ENCODE measurements around the gene CNST.
"Not testable (repeated sequence)": the region's sequence is repeated elsewhere in the genome, so short reads cannot be mapped to it uniquely, and the experiment has no call there.

CNST gene

DNA sequence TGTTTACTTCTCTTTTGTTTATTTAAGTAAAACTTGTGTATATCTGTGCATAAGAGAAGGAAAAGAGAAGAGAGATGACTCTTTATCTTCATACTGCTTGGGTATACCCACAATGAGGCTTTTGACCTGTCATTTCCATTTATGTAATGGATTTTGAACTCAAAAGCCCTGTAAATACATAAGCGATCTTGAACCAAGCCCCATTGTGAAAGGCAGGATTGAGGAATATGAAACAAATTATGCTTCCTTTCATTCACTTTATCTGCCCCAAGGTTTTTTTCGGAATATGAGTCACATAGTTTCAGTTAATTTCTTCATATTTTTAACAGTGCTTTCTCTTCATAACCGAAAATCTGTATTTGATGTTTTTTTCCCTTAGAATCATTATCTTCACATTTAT, 21.4 kb downstream of the CNST start:
- no peak for DNase-seq

DNA sequence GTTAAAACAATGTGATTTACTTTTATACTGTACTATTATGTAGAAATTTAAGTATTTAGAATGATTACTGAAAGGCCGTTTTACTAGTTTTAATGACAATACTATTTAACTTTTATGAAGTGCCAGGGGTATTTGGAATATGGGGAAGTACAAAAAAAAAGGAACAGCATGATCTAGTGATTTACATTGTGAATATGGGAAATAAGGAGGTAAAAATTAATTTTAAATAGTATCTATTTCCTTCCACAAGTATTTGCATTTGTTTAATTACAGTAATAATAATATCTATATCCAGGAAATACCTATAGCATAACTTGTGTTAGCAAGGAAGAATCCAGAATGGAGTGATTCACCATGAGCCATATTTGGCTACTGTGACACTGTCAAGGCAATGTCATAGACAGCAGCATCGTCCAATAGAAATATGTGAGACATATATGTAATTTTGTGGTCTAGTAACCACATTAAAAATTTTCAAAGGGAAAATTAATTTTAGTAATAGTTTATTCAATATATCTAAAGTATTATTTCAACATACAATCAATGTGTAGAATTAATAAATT, 22.0 kb downstream of the CNST start:
- DNase-seq, result no peak

DNA sequence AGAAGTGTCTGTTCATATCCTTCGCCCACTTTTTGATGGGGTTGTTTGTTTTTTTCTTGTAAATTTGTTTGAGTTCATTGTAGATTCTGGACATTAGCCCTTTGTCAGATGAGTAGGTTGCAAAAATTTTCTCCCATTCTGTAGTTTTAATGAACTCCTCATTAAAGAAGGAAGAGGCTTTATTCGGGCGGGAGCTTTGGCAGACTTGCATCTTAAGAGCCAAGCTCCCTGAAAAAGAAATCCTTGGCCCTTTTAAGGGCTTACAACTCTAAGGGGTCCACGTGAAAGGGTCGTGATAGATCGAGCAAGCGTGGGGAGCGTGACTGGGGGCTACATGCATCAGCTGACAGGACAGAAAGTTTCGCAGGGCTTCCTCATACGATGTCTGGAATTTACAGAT, 23.7 kb downstream of the CNST start:
- DNase-seq, result not testable (repeated sequence)

DNA sequence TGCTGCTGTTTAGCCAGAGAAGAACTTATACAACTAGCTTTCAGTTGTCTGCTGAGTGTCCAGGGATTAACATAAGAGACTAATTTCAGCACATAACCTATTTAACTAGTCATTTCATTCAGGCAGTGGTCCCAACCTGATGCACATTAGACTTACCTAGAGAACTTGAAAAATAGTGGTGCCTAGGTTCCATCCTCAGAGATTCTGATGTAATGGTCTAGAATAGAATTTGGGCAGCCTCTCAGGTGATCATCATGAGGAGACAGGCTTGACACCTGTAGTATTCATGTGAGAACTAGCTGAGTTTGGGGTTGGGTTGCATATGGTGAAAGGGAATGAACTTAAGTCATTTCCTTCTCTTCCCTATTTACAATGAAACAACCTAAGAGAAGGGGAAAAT, 24.8 kb downstream of the CNST start:
- no peak for DNase-seq

DNA sequence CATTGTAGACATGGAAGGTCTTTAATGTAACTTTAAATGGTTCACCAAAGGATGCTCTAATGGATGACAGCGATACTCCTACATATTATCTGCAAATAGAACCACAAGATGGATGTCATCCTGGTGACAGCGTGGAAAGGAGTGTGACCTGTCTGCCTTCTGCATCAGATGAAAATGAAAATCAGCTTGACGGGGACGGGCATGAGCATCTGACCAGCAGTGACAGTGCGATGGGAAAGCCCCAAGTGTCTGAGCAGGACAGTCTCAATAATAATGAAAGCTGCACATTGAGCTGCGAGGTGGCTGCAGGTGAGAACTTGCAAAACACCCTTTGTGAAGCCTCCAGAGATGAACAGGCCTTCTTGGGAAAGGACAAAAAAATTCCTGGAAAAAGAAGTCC, 25.2 kb downstream of the CNST start:
- no peak for DNase-seq

DNA sequence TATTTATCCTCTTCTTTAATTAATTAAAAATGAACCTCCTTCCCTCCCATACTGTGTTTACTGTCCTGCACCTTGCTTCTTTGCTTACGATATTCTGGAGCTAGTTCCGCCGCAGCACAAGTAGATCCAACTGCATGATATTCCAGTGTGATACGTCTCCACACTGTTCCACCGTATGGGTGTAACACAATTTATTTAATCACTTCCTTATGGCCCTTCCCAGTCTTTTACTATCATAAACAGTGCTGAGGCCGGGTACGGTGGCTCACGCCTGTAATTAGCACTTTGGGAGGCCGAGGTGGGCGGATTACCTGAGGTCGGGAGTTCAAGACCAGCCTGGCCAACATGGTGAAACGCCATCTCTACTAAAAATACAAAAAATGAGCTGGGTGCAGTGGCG, 25.7 kb downstream of the CNST start:
- no peak for DNase-seq

DNA sequence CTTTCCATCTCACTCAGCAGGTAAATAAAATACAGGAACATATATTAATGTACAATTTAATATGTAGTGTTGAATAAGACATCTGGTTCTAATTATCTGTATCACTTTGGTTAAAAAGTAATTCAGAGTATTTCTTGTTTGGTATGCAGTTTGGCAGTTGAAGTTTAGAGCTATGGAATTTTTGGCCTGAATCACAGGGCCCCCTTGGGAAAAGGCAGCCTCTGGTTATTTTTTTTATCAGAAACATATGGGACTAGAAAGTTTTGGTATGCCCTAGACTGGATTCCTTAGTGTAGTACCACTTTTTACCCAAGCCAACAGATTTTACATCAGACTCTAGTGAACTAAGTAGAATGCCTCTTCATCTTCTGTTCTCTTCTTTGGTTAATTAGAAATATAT, 26.4 kb downstream of the CNST start:
- no peak for DNase-seq

DNA sequence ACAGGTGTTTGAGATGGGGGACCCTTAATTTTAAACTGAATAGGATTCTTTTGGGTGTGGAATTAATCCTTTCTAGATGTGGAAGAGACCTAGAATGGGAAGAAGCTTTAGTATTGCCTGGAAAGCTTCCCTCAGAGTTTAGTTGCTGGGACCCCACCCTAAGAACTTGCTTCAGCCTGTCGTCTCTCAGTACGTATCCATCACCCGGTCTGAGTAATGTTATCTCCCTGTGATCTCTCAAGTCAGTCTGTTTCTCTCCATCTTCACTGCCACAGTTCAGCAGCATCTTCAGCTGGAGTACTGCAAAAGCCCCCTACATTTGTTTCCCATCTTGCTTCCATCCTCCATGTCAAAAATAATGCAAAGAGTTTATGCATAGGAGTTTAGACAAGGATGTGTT, 28.9 kb downstream of the CNST start:
- no peak for DNase-seq

DNA sequence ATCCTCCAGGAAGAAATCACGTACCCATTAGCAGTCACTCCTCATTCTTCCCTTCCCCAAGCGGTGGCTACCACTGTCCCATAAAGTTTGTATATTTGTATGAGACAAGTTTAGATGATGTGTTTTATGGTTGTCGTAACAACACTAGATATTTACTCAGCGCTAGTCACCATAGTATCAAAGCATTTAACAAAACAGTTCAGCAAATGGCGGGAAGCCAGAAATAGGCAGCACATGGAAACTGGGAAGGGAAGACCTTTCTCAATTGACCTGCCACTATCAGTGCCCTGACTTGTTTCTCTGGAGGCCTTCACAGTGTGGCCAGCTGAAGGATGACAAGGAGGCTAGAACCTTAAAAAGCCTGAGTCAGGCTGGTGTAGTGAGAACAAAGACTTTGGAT, 31.1 kb downstream of the CNST start:
- DNase-seq, result no peak

DNA sequence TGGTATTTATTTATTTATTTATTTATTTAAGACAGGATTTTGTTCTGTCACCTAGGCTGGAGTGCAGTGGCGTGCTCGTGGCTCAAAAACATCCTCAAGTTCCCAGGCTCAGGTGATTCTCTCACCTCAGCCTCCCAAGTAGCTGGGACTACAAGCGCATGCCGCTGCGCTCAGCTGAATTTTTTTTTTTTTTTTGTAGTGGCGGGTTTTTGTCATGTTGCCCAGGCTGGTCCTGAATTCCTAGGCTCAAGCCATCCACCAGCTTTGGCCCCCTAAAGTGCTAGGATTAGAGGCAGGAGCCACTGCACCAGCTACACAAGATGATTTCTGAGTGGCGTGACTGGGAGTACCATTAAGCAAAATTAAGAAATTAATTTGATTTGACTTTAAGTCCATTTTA, 31.7 kb downstream of the CNST start:
- DNase-seq, result no peak

DNA sequence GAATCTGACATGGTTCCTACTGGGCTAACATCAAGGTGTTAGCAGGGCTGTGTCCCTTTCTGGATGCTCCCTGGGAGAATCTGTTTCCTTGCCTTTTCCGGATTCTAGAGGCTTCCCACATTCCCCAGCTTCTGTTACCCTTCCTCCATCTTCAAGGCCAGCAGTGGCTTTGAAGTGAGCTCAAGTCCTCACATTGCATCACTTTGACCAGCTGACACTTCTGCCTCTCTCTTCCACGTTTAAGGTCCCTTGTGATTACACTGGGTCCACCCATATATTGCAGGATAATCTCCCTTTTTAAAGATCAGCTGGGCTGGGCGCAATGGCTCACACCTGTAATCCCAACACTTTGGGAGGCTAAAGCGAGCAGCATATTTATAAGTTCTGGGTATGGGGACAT, 33.1 kb downstream of the CNST start:
- no peak for DNase-seq

DNA sequence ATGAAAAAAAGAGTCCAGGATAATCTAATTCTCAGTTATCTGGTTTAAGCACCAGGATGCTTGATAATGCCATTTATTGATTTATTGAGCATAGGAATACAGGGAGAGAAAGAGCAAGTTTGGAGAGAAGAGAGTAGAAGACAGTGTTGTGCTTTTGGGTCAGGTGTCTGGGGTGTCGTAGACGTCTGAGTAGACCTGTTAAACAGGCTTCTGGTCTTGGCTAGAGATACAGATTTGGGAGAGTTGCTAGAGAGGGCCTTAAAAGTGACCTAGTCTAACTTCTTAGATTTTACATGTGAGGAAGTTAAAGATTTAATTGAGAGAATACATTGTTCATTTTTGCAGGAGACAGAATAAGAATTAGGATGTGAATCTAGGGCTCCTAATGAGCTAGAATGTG, 34.3 kb downstream of the CNST start:
- DNase-seq, result no peak

DNA sequence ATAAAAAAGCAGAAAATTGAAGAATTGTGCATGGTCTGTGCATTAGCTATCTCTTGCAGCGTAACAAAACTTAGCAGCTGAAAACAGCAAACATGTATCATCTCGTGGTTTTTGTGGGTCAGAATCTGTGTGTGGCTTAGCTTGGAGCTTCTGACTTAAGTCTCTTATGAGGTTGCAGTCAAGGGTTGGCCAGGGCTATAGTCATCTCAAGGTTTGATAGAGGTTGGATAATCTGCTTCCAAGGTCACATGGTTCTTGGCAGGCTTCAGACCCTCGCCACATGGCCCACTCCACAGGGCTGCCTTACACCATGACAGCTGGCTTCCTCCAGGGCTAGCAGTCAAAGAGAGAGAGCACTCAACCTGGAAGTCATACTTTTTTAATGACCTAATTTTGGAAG, 35.9 kb downstream of the CNST start:
- no peak for DNase-seq

DNA sequence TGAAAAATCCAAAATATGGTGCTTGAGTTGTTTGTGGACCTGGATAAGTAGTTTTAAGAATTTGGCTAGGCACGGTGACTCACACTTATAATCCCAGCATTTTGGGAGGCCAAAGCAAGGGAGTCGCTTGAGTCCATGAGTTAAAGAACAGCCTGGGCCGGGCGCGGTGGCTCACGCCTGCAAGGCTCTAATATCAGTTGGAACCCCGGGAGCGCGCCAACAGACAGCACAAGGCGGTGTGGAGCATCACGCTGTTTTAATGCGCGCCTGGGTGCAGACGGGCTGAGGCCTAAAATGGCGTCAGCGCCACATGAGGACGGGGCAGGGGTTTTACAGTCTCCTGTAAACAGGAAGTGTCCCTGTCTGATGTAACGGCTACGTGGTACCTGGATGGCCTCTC, 39.0 kb downstream of the CNST start:
- not testable (repeated sequence) for DNase-seq

DNA sequence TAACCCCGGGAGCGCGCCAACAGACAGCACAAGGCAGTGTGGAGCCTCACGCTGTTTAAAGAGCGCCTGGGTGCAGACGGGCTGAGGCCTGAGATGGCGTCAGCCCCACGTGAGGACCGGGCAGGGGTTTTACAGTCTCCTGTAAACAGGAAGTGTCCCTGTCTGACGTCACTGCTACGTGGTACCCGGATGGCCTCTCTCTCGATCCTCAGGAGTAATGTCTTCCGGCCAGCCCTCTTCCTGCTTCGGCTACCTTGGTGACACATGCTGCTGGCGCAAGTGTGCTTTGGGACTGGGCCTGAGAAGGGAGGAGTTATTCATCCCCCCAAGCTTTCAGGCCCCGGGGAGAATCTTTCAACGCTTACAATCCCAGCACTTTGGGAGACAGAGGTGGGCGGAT, 41.2 kb downstream of the CNST start:
- DNase-seq, result no peak

DNA sequence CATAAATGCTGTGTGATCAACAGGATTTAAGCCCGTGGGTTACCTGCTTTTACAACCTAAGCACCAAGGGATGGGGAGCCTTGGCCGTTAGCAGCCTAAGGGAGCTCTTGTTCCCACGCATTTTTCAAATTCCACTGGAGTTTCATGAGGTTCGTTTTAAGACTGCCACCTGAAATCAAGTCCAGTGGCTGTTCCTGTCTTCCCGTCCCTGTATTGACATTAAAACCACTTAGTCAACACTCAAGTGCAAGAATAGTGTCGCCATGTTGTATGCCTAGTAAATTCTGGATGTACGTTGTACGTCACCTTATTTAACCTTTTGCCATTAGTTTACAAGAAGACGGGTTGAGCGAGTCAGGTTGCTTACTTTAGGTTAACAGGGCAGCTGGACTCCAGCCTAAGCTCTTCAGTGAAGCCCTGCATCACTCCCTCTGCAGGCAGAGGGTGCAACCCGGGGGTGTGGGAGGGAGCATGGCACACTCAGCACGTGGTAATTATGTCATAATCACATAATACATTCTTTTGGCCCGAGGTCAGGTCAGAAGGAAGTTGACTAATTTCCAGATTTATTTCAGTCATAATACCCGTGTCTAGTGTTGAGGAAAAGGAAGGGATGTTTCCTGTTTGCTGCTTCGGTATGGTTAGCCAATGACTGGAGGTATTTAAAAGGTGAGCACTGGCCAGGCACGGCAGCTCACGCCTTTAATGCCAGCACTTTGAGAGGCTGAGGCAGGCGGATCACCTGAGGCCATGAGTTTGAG, 42.5 kb downstream of the CNST start:
- DNase-seq, result no peak

DNA sequence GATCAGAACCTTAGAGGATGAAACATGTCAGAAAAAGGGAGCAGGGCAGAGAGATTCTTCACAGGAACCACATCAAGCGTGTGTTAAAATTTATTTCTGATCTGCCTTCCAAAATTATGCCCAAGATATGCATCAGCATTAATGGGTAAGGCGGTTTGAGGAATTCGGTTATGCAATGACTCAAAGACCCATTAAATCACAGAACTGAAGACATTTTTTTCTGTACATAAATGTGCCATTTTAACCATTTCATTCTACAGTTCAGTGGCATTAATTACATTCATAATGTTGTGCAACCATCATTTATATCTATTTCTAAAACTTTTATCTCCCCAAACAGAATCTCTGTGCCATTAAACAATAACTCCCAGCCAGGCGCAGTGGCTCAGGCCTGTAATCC, 43.4 kb downstream of the CNST start:
- no peak for DNase-seq

DNA sequence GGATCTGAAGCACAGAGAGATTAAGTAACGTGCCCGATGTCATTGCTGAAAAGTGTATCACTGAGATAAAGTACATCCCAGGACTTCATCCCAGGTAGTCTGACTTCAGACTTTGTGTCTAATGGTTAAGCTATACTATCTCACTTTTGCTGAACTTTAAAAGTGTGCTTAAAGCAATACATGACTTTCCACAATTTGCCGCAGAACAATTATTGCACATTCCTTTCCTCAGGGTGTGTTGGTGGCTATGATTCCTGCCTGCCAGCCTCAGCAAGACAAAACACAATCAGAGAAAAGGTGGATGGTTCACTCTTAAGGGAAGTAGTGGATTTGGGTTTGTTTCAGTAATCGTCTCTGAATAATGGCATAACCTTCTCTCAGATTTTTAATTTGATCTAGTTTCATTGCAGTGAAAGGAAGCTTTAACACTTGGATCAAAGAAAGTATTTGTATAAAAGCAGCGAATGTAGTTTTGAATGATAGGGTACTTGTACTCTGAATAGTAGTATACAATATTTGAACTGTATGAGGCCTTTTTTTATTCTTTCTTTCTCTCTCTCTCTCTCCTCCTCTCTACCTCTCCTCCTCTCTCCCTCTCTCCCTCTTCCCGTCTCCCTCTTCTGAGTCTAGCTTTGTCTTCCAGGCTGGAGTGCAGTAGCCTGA, 47.0 kb downstream of the CNST start:
- no peak for DNase-seq

DNA sequence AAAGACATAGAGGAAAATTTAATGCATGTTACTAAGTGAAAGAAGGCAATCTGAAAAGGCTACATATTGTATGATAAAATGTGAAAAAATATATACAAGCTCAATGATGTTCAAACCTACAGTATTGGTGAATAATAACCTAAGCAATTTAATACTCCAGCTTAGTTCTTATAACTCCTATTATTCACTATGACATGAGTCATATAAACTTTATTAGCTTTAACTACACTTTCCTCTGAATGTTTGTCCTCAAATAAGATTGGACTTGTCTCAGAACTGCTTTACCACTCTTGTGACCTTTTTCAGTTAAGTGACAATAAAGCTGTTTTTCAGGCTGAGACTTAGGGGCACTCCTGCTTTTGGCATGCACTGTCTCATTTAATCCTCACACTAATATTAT, 50.9 kb downstream of the CNST start:
- DNase-seq, result no peak

DNA sequence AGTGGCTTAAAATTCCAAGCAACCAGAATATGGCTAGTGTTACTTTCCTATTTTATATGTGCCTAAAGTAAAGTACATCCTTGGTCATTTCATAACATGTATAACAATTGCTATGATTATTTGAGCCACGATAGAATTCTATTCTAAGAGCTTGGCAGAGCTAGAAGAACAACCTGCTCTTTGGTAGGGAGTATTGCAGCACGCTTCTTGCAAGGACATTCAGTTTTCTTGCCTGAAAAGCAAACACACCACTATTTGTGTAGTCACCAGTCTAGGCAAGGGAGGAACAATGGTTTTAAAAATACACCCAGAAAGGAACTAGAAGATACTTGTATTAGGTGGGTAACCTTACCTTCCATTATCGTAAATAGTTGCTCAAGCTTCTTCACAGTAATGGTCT, 51.5 kb downstream of the CNST start:
- DNase-seq, result no peak

DNA sequence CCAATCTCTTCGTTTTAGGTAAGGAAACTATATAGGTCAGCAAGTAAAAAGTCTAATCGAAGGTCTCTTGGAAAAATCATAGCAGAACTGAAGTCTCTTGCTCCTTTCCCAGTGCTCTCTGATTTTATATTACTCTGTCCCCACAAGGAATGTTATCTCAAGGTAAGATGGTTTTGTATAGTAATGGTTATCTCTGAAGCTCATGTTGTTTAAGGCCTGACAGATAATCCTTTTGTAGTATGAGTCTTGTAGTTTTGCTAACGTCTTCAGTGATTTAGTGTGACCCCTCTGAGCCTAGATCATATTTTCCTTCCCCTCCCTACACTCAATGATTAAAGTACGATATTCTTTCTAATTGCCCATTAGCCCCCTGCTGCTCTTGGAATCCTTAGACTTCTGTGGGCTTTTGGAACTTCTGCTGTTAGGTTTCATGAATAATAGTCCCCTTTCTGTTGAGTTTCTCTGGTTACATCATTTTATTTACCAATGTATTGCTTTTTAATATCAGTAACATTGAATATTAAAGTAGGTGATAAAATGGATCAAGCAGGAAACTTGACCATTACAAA, 52.1 kb downstream of the CNST start:
- no peak for DNase-seq

DNA sequence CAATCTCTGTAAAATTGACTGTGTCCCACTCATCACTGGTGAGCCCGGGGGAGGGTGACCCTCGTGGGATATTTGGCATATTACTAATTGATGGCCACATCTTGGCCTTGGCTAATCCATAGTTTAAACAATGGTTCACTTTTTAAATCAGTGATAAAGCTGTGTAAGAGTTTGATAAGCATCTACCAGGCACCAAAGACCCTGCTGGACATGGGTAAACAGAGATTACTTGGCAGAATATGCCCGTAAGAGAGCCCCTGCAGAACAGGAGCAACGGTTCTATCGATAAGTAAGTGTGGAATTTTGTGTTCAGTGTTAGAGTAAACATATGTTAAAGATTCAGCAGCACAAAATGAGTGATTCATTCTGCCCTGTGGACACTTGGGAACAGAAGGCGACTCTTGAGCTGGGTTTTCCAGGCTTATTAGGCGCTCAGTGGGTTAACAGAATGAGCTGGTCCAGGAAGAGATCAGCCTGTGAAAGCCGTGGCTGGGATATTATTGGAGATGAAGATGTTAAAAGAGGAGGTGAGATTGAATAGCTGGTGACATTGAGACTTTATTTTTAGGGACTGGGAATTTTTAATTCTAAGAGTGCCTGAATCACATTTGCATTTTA, 55.9 kb downstream of the CNST start:
- DNase-seq, result no peak

DNA sequence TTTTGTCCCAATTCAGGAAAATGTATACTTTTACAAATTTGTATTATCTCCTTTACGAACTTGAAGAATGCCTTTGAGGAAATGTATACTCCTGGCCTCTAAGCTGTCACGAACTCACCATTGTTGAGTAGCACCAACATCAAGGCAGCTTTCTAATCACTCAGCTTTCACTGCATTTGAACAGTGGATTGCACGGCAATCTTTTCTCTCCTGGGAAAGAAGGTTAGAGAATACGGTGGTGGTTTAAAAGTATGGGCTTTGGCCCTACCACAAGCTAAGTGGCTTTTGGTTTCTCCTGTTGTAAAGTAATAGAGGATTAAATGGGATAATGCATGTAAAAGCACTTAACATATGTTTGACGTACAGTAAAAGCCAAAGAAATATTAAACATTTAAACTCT, 57.8 kb downstream of the CNST start:
- DNase-seq, result no peak

DNA sequence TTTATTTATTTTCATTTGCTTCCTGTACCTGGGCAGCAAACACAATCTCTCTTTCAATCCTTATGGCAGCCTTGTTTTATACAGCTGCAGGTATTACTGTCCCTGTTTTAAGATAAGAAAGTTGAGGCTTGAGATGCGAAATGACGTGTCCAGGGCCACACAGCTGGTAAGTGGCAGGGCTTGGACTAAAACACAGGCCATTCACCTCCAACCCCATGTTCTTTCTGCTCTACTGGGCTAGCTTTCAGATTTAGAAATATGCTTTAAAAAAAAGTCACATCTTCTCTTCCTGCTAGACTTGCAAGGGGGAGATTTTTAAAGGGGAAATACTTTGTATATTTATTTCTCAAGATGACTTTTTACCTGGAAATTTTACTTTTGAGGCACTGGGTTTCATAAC, 62.8 kb downstream of the CNST start:
- DNase-seq, result no peak

Measured in NCI-H187 treated with DMSO at 0.1 percent for 48 hours (cell line).